ENCODE data around the gene UPB1. TPM values are rescaled to one million over a fixed set of nuclear protein-coding genes. Genes with fewer than 3 reads are reported as not detected.

UPB1 gene
- total and polyA plus RNA-seq, 12 donors = 0.11 to 2.2 (median 0.34) TPM; not detected in 1

DNA sequence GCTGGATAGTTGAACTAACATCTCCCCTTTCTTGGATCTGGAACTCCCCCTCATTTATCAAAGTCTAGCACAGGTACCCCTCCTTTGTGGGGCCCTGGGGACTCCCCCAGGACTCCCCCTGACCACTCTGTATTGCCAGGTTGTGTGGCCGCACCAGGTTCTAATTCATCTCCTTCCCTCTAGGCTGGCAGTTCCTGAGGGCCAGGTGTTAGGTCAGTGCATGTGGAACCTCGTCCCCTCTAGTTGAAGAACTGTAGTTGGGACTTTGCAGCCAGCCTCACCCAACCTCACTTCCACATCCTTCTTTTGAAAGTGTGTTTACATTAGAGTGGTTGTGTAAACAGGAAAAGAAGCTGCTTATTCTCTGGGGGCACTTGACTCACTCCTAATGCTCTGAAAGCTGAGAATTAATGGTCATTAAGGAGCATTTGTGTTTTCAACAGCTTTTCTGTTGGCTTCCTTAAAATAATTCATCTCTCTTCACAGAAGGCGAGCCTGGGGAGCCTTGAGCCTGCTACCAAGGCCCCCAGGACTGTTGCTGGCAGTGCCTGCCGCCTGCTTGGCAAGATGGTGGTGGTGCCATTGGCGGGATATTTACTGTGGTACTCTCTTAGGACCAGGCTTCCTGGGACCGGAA, 11.8 kb downstream of the UPB1 start:
- Histone ChIP-seq H3K9me3 (replicated peaks in 1 of 3) (no peaks in the 10 kb centered on the region), H3K4me1 (replicated peaks in 1 of 2) (peaks cover 0 to 16% of the 10 kb centered on the region in 2 donors), H3K27me3 (no peaks in the 10 kb centered on the region), H3K4me3 (no peak overlapping the region), H3K27ac (no peak overlapping the region), H3K36me3 (replicated peaks in 1 of 2) (no peaks in the 10 kb centered on the region)
- WGBS, 4 donors = 59 to 82% (median 68%) methylated on average over 4 to 6 of the region's 6 CpGs
- intact Hi-C loops (cut with DNase I) = no loop called here
- DNase-seq = peak in 1 of 7 donors; percentile 7
- TF ChIP-seq, protein P1, sequence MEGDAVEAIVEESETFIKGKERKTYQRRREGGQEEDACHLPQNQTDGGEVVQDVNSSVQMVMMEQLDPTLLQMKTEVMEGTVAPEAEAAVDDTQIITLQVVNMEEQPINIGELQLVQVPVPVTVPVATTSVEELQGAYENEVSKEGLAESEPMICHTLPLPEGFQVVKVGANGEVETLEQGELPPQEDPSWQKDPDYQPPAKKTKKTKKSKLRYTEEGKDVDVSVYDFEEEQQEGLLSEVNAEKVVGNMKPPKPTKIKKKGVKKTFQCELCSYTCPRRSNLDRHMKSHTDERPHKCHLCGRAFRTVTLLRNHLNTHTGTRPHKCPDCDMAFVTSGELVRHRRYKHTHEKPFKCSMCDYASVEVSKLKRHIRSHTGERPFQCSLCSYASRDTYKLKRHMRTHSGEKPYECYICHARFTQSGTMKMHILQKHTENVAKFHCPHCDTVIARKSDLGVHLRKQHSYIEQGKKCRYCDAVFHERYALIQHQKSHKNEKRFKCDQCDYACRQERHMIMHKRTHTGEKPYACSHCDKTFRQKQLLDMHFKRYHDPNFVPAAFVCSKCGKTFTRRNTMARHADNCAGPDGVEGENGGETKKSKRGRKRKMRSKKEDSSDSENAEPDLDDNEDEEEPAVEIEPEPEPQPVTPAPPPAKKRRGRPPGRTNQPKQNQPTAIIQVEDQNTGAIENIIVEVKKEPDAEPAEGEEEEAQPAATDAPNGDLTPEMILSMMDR (IDR thresholded peaks at IDR 0.05) = no peak
- no peak for TF ChIP-seq POLR2A (IDR thresholded peaks at IDR 0.05)

DNA sequence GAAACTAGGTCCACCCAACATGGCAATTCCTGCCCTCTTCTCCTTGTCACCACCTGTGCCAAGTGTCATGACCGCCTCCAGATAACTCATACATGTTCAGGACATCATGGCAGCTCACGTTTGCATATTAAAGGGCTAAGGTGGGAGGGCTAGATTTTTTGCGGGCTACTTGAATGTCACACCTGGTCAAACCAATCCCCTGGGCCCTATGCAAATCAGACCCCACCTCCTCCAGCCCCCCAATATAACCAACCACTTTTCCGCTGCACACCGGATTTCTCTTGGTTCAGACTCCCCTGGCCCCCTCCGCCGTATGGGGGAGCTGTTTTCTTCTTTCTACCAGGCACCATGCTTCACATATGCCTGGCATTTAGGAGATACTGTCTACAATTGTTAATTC, 12.6 kb downstream of the UPB1 start:
- TF ChIP-seq, protein P1 (IDR thresholded peaks at IDR 0.05) = no peak
- no peak for TF ChIP-seq POLR2A (IDR thresholded peaks at IDR 0.05)
- no peak overlapping the region for H3K4me3 ChIP-seq
- H3K27ac ChIP-seq = no peak overlapping the region
- H3K27me3 ChIP-seq = no peaks in the 10 kb centered on the region
- WGBS, 4 donors = 84 to 93% (median 89%) methylated on average over 7 of the region's 7 CpGs
- H3K4me1 ChIP-seq (replicated peaks in 1 of 2) = peaks cover 0 to 22% of the 10 kb centered on the region in 2 donors
- H3K9me3 ChIP-seq (replicated peaks in 1 of 3) = no peaks in the 10 kb centered on the region
- intact Hi-C loops (cut with DNase I) = no loop called here
- no peaks in the 10 kb centered on the region for H3K36me3 ChIP-seq (replicated peaks in 1 of 2)
- DNase-seq = no peak

DNA sequence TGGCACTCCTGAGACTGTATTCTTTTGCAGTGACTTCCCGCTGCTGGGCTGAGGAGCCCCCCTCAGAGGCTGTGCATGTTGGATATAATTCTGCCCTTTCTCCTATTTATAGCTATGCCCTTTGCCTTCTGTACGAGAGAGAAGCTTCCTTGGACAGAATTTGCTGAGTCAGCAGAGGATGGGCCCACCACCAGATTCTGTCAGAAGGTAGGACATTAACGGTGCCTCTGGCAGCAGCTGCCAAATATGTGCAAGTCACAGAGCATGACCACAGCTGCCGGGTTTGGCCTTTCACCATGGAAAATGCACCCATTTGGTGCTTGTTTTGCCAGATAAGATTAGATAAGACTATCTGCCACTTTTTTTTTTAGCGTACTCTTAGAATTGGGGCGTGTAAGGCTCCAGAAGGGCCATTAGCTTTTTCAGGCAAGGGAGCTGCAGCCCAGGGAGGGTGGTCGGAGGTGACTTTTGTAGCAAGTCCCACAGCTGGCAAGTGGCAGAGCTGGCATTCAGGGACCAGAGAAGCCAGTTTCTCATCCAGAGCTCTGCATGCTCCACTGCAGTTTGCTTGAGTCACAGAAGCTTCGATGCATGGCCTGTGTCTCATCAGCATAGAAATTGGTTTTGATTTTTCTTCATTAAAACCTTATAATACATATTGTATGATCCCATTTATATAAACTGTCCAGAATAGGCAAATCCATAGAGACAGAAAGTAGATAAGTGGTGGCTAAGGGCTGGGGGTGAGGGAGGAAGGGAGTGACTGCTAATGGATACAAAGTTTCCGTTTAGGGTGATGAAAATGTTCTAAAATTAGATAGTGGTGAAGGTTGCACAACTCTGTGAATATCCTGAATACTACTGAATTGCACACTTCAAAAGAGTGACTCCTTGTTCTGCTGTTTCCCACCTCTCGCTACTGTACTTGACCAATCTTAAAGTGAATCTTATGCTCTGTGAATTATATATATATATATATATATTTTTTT, 15.8 kb downstream of the UPB1 start:
- H3K27ac ChIP-seq = peak overlapping the region in 2 of 5 donors; percentile 24 to 74
- TF ChIP-seq, protein P1 (IDR thresholded peaks at IDR 0.05) = no peak
- WGBS, 4 donors = 38 to 47% (median 42%) methylated on average over 10 of the region's 10 CpGs
- H3K36me3 ChIP-seq (replicated peaks in 1 of 2) = no peaks in the 10 kb centered on the region
- DNase-seq = peak in 6 of 7 donors; percentile 48 to 78 (median 60)
- H3K4me3 ChIP-seq = no peak overlapping the region
- intact Hi-C loops (cut with DNase I) = no loop called here
- H3K9me3 ChIP-seq (replicated peaks in 1 of 3) = no peaks in the 10 kb centered on the region
- no peaks in the 10 kb centered on the region for H3K27me3 ChIP-seq
- H3K4me1 ChIP-seq (replicated peaks in 1 of 2) = peaks cover 0 to 22% of the 10 kb centered on the region in 2 donors

DNA sequence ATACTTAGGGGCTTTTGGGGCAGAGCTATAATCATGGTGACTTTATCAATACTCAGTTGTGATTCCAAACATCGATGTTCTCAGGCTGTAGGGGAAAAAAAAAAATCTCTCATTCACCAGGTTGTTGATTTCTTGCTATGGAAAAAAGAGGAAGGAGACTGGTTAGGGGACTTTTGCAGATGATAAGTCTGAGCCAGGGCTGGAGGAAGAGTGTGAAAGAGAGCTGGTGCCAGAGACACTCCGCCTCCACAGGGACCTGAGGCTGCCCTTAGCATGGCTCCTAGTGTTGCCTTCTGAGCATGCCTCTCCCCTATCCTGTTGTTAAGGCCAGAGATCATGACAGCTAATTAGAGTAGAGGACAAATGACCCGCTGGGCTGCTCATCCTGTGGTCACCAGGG, 16.9 kb downstream of the UPB1 start:
- H3K4me3 ChIP-seq = no peak overlapping the region
- H3K4me1 ChIP-seq (replicated peaks in 1 of 2) = peaks cover 0 to 22% of the 10 kb centered on the region in 2 donors
- no peaks in the 10 kb centered on the region for H3K27me3 ChIP-seq
- intact Hi-C loops (cut with DNase I) = no loop called here
- H3K9me3 ChIP-seq (replicated peaks in 1 of 3) = no peaks in the 10 kb centered on the region
- H3K36me3 ChIP-seq (replicated peaks in 1 of 2) = no peaks in the 10 kb centered on the region
- TF ChIP-seq, protein P1 (IDR thresholded peaks at IDR 0.05) = no peak
- DNase-seq = peak in 2 of 7 donors; percentile 21 to 35
- WGBS, 4 donors = 53 to 71% (median 68%) methylated on average over 3 of the region's 3 CpGs
- peak overlapping the region in 1 of 5 donors; percentile 1 for H3K27ac ChIP-seq

All from adrenal gland (tissue), 12 donors.